SH-SY5Y (cell line): ENCODE measurements around the gene ATG9A.

Experiments used
- GATA2 ChIP-seq: IDR thresholded peaks from 2 replicates; pipeline ENCODE4 v1.6.1; 2011; ENCODE audit warnings: mild to moderate bottlenecking, low read depth, low read length
- GATA3 ChIP-seq: IDR thresholded peaks from 2 replicates; pipeline ENCODE4 v1.6.1; 2011; ENCODE audit warnings: low read depth, mild to moderate bottlenecking, low read length, moderate library complexity

- TF ChIP-seq GATA2 = no peak
- no peak for TF ChIP-seq GATA3
Observed at GRCh38 chr2:219214141-219214540, 15.3 kb downstream of the ATG9A start.
